ENCODE measurements around the gene MAST4. TPM values are rescaled to one million over a fixed set of nuclear protein-coding genes. Genes with fewer than 3 reads are reported as not detected.

Gene MAST4
- polyA plus RNA-seq, 1 experiment, result 11.6 TPM

- POLR2A ChIA-PET, result no interaction called here
- no peak for DNase-seq (ENCODE audit: low read depth, low spot score)
- no peaks in the 10 kb centered on the region for H3K9me3 ChIP-seq (ENCODE audit: control insufficient read depth, insufficient read depth, low read length)
- H3K27me3 ChIP-seq (ENCODE audit: control insufficient read depth, insufficient read depth, low read length), result peaks cover 23% of the 10 kb centered on the region
- H3K4me3 ChIP-seq (ENCODE audit: low read depth, low read length), result no peak overlapping the region
- TF ChIP-seq CTCF (IDR thresholded peaks at IDR 0.05; ENCODE audit: low read depth, low read length), result no peak
- CTCF ChIA-PET, result interaction anchor here (0.8 to 7.8 kb wide), 7 partner anchors 16 to 396 kb away, joined by 3 to 210 read pairs (median 33); no protein-coding TSS in a partner anchor
- no peak overlapping the region for H3K27ac ChIP-seq (ENCODE audit: low read depth, low read length)
Measured at GRCh38 chr5:66812291-66812690, 216.1 kb downstream of the MAST4 start.

GRCh38 chr5:66813306-66813705 is 217.1 kb downstream of the MAST4 start:
- no peaks in the 10 kb centered on the region for H3K9me3 ChIP-seq (ENCODE audit: control insufficient read depth, insufficient read depth, low read length)
- no peak for DNase-seq (ENCODE audit: low read depth, low spot score)
- H3K27me3 ChIP-seq (ENCODE audit: control insufficient read depth, insufficient read depth, low read length), result peaks cover 23% of the 10 kb centered on the region
- no peak for TF ChIP-seq CTCF (IDR thresholded peaks at IDR 0.05; ENCODE audit: low read depth, low read length)
- POLR2A ChIA-PET, result no interaction called here
- H3K4me3 ChIP-seq (ENCODE audit: low read depth, low read length), result no peak overlapping the region
- CTCF ChIA-PET, result interaction anchor here (1.1 to 7.8 kb wide), 10 partner anchors 7 to 507 kb away, joined by 3 to 210 read pairs (median 8); no protein-coding TSS in a partner anchor
- H3K27ac ChIP-seq (ENCODE audit: low read depth, low read length), result no peak overlapping the region

- Histone ChIP-seq H3K27ac (ENCODE audit: low read depth, low read length) (no peak overlapping the region), H3K9me3 (ENCODE audit: control insufficient read depth, insufficient read depth, low read length) (no peaks in the 10 kb centered on the region), H3K4me3 (ENCODE audit: low read depth, low read length) (no peak overlapping the region), H3K27me3 (ENCODE audit: control insufficient read depth, insufficient read depth, low read length) (peaks cover 23% of the 10 kb centered on the region)
- no peak for DNase-seq (ENCODE audit: low read depth, low spot score)
- CTCF ChIA-PET, result interaction anchor here (0.6 to 7.8 kb wide), 39 partner anchors 9 to 508 kb away, joined by 3 to 210 read pairs (median 3); no protein-coding TSS in a partner anchor
- POLR2A ChIA-PET, result no interaction called here
- peak; percentile 80 for TF ChIP-seq CTCF (IDR thresholded peaks at IDR 0.05; ENCODE audit: low read depth, low read length)
Measured at GRCh38 chr5:66814146-66814991, 218.2 kb downstream of the MAST4 start.

- no peak overlapping the region for H3K4me3 ChIP-seq (ENCODE audit: low read depth, low read length)
- POLR2A ChIA-PET, result no interaction called here
- H3K27ac ChIP-seq (ENCODE audit: low read depth, low read length), result no peak overlapping the region
- peaks cover 10% of the 10 kb centered on the region for H3K27me3 ChIP-seq (ENCODE audit: control insufficient read depth, insufficient read depth, low read length)
- no peaks in the 10 kb centered on the region for H3K9me3 ChIP-seq (ENCODE audit: control insufficient read depth, insufficient read depth, low read length)
- no peak for DNase-seq (ENCODE audit: low read depth, low spot score)
- CTCF ChIA-PET, result interaction anchor here (0.5 to 7.8 kb wide), 3 partner anchors 142 to 331 kb away, joined by 3 to 210 read pairs (median 25); no protein-coding TSS in a partner anchor
- no peak for TF ChIP-seq CTCF (IDR thresholded peaks at IDR 0.05; ENCODE audit: low read depth, low read length)
Measured at GRCh38 chr5:66818304-66818934, 222.2 kb downstream of the MAST4 start.
